ELR (cell line): ENCODE data around the gene COQ9.
"Not testable (repeated sequence)": the region's sequence is repeated elsewhere in the genome, so short reads cannot be mapped to it uniquely, and the experiment has no call there.

Experiments used
- DNase-seq: peaks from one replicate; pipeline ENCODE4 v3.0.0-alpha.2; 2015; ENCODE audit warnings: low read depth

Gene COQ9

DNA sequence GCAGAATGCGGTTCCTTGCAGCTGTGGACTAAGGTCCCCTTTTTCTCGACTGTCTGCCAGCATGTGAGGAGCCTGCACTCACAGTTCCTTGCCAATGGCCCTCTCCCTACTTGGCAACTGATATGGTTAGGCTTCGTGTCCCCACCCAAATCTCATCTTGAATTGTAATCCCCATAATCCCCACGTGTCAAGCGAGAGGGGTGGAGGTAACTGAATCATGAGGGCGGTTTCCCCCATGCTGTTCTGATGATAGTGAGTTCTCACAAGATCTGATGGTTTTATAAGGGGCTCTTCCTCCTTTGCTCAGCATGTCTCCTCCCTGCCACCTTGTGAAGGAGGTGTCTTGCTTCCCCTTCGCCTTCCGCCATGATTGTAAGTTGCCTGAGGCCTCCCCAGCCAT, 20.0 kb upstream of the COQ9 start:
- DNase-seq: no peak

DNA sequence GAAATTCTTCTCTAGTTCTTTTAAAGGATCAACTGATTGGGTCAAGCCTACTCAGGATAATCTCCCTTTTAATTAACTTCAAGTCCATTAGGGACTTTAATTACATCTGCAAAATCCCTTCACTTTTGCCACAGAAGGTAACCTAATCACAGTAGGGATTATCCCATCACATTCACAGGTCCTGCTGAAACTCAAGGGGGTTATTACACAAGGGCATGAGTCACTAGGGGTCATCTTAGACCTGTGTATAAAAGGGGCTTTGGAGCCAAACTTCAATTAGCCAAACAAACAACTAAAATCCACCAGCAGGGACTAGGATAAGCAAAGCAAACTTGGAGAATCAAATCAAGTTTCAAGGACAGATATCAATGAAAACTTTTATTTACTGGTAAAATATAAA, 19.5 kb upstream of the COQ9 start:
- DNase-seq: peak; percentile 20

DNA sequence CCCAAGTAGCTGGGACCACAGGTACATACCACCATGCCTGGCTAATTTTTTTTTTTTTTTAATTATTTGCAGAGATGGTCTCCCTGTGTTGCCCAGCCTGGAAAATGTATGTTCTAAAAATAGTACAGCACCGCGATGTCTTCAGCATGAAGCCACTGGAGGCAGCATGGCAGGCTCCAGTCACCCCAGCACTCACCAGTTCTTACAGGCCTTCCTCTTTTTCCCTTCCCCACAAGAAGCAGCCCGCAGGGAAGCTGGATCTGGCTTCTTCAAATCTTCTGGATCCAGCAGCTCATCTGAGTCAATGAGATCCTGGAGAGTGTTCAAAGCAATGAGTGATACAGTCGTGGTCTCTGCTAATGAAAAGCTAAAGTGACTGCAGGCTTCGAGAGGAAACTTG, 16.3 kb upstream of the COQ9 start:
- DNase-seq: no peak

DNA sequence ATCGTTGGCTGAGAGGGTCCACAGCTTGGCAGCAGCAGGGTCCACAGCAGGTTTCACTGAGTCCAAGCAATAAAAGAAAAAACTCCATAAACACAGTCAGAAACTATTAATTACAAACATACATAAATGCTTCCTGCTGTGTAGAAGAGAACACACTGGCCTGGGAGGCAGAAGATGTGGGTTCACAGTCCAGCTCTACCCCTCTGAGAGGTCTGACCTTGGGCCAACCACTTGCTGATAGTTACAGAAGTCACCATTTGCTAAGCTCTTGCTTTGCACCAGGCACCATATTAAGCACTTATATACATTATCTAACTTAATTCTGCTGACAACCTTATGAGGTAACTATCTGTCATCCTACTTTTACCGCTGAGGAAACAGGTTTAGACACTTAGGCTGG, 14.8 kb upstream of the COQ9 start:
- no peak for DNase-seq

DNA sequence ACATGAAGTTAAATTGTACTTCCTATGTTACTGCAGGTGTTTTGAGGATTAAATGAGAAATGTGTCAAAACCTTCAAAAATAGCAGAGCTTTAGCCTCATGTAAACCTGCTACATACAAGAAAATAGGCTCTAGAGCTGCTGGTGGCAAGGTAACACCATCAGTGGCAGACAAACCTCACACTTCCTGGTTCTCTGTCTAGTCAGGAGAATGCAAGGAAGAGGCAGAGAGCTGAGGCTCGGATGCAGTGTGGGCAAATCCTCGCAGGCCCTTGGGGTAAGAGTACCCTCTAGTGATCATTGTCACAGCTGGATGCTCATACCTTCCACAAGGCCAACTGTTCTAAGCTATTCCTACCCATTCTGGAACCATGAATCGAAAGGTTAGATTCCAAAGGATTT, 14.3 kb upstream of the COQ9 start:
- no peak for DNase-seq

DNA sequence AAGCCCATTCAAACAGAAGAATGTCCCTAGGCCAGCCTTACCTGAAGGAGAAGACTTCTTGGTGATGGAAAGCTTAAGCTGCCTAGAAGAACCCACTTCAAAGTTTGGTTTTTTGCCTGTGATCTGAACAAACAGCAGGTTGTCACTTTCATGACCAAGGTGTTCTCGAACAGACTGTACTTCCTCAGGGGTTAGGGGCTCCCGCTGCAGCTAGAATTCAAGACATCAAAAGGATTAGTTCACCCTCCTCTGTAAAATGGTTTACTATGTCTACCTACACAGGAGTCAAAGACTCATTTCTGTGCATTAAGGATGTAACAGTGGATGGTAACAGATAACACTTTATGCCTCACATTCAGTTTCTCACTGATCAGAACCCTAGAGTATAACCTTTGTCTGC, 13.3 kb upstream of the COQ9 start:
- DNase-seq: no peak

DNA sequence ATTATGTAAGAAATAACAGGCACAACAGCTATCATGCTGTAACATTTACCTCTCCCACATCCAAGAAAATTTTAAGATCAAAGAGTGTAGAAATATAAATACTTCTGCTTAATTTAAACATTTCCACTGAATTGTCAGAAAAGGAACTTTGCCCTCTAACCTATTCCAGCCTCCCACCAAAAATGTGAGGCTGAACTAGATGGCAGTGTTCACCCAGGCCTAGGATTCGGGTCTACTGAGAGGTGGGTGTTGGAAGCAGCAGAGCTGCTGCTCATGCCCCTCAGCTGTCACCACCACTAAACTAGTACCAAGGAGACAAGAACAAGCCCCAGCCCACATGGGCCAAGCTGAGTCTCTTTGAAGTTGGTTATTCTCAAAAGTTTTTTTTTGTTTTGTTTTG, 11.4 kb upstream of the COQ9 start:
- DNase-seq: no peak

DNA sequence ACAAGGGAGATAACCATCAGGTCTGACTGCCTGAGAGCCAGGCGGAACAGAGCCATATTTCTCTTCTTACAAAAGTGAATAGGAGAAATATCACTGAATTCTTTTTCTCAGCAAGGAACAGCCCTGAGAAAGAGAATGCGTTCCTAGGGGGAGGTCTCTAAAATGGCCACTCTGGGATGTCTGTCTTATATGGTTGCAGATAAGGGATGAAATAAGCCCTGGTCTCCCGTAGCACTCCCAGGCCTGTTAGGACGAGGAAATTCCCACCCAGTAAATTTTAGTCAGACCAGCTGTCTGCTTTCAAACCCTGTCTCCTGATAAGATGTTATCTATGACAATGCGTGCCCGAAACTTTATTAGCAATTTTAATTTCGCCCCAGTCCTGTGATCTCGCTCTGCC, 7.3 kb upstream of the COQ9 start:
- DNase-seq: not testable (repeated sequence)

DNA sequence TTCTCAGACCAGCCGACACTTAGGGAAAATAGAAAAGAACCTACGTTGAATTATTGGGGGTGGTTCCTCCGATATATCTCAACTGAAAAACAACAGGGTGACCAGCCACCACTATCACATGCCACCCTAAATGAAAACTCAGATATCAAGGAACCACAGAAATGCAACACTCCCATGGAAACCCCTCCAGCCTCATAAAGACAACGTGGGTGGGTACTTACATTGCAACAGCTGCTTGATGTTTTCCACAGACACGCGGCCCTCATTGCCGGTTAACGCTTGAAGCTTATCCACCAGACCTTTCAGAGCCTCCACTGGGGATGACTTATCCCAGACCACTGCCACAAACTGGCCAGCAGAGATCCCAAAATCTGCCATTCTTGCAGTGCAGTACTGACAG, 6.7 kb upstream of the COQ9 start:
- not testable (repeated sequence) for DNase-seq

DNA sequence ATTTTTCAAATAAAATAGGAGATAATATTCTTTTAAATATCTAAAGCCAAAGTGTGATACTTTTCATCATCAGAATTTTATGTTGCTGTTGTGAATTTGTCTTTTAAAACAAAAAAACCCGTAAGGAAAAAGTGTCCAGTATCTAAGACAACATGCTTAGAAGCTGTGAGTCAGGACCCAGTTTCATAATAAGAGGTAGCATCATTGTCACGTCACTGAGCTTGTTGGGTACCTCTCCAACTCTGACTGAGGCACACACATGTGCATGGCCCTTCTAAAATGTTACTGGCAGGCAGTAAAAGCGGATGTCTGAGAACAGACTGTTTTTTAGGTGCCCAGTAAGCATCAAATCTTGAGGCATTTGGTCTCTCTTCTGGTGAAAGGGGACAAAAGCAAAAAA, 2.6 kb upstream of the COQ9 start:
- peak; percentile 43 for DNase-seq

DNA sequence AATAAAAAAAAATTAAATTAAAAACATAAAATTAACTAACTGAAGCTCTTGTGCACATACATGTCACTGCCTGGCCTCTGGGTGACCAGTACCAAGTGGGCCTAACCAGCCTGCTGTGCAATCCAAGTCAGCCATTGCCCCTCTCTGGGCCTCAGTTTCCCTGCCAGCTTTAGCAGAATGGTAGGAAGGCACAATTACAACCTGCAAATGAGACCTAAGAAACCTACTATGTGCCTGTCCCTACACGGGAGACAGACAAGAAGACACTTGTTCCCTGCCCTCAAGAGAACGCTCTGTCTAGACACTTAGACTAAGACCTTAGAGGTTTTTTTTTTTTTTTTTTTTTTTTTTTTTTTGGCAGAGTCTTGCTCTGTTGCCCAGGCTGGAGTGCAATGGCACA, 1.8 kb upstream of the COQ9 start:
- no peak for DNase-seq

DNA sequence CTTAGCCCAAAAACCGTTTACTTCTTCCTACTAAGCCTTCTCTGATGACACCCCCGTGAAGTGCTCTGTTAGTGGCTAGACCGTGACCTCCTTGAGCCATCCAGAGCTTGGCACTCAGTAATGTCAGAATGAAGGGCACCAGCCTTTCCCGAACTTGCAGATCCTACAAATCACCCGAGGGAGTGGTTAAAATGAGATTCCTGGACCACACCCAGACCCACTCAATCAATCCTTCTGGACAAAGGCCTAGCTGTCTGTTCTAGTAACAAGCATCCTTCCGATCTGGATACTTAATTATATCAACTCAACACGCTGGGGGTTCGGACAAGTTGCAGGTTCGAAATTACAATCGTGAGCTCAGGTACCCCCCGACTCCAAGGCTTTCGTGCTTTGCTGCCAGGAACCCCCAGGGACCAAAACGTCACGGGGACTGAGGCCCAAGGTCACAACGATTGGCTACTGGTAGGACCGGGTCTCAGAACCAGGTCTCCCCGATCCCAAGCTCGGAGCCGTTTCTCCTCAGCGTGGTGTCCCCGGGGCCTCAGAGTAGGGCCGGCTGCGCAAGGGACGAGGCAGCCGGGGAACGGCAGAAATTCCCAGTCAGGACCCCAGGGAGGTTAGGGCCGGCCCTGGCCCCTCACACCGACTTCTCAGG, 621 bp upstream of the COQ9 start:
- peak; percentile 57 for DNase-seq

DNA sequence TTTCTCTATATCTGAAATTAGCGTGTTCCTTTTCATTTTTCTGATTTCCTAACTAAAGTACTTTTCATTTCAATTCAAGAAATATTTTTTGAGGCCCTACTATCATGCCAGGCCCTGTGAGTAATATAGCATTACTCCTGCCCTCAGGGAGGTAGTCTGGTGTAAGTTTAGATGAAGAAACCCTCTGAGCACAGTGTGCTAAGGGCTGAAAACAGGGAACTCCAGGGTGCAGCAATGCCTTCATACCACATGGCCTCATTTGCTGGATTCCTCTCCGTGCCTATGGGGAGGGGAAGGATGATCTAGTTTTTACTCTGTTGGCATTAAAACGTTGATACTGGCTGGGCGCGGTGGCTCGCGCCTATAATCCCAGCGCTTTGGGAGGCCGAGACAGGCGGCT, 4.7 kb downstream of the COQ9 start:
- DNase-seq: no peak

DNA sequence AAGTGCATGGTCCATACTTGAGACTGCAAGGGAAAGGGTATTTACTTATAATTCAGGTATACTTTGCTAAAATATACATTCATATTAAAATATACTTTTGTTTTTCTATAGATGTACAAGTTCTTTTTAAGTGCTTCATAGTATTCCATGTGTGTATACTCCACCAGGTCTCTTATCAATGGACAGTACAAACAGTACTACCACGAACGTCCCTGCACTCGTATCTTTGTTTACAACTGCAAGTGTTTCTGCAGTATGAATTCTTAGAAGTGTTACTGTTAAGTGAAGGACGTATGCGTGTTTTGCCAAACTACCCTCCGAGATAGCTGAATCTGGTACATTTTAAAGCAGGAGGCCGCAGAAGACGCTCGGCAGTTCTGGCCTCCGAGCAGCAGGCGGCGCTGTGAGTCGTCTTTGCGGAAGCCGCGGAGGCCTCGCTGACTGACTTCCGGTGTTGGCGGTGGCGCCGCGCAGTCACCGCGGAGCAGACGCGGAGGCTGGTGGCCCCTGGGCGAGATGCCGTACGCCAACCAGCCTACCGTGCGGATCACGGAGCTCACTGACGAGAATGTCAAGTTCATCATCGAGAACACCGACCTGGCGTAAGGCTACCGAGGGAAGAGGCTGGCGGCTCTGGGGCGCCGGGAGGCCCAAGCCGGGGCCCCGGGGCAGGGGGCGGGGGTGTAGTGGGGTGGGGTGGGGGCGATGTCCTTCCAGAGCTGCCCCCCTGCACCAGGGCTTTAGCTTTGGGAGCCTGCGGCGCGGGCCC, 15.1 kb downstream of the COQ9 start, which contains the start of gene POLR2C:
Gene POLR2C, plus strand, starts transcription at position 471 of the 769 bp plus-strand sequence. Its CDS starts 46 bp downstream, at position 517.
- peak; percentile 88 for DNase-seq

DNA sequence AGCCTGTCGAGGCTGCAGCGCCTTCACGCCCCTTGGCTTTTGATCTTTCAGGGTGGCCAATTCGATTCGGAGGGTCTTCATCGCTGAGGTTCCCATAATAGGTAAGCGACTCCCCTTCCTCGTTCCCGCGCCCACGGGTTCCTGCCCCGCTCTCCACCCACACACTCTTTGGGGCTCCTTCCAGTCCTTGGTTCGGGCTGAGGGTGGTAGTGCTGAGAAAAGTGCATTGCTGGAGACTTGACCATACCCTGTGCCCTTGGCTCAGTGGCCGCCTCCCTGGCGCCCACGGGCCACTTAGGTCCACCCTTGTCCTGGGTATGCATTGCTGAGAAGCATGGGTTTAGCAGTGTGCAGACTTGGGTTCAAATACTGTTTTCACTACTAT, 15.7 kb downstream of the COQ9 start:
- peak; percentile 37 for DNase-seq

DNA sequence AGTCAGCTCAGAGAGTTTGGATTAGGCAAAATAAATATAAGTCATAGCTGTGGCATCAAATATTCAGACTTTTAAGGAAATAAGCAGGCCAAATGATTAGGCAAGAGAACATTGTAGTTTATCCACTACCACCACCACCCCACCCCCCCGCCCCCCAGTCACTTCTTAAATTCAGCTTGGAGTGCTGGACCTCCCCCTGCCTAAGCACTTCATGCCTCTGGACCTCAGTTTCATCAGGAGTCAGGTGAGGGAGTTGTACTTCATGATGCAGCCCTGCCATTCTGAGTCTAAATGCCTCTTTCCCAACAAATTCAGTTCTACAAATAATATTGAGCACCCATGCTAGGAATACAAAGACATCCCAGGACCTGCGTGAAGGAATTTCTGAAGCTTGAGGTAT, 17.2 kb downstream of the COQ9 start:
- DNase-seq: no peak

DNA sequence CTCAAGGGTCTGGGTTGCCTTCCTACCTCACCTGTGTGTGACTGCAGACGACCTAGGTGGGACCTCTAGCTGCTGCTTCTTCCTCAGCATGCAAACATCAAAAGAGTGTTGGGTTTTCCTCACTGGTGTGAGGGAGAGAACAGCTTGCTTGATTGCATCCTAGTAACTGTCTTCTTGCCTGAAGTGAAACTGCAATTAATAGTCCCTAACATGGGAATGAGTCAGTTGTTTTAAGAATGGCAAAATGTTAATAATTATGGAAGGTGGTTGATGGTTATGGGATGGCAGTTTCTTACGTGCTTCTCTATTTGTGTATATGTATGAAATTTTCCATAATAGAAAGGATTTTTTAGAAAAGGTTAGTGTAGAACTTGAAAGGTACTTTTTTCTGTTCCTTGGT, 21.1 kb downstream of the COQ9 start:
- no peak for DNase-seq

DNA sequence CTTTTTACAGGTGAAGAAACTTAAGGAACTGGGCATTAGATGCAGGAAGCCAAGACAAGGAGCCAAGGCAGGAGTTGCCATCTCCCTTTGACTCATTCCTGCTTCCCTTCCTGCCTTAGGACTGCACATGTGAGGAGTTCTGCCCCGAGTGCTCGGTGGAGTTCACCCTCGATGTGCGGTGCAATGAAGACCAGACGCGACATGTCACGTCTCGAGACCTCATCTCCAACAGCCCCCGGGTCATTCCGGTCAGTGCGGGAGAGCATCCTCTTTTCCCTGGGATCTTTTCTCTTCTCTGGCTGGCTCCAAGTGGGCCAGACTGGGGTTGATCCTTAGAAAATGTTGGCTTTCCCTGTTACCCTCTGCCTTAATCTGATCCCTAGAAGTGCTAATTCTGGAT, 21.8 kb downstream of the COQ9 start:
- DNase-seq: no peak

DNA sequence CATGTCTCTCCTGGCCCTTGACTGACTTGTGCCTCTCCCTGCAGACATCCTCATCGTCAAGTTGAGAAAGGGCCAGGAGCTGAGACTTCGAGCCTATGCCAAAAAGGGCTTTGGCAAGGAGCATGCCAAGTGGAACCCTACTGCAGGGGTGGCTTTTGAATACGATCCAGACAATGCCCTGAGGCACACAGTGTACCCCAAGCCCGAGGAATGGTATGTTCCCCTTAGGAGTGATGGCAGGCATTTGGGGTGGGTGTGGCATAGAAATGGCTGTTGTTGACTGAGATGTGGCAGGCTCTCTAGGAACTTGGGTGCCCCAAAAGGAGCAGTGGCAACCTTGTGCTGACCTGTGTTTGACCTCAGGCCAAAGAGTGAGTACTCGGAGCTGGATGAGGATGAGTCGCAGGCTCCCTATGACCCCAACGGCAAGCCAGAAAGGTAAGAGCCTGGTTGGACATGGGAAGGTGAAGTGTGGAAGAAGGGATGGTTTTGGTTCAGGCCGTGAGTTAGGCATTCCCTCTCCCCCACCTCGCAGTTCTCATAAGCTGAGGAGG, 22.7 kb downstream of the COQ9 start:
- DNase-seq: no peak

DNA sequence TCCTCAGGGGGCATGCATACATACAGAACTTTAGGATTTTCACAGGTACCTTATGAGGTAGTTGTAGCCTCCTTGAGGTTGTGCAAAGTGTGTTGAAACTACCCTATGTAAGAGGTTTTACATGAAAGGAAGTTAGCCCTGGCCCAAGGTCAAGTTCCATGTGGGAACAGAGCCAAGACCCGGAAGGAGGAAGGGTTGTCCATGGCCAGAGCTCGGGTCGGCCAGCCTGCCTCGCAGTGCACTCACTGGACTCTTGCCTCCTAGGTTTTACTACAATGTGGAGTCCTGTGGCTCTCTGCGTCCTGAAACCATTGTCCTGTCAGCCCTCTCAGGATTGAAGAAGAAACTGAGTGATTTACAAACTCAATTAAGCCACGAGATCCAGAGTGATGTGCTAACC, 23.4 kb downstream of the COQ9 start:
- no peak for DNase-seq

DNA sequence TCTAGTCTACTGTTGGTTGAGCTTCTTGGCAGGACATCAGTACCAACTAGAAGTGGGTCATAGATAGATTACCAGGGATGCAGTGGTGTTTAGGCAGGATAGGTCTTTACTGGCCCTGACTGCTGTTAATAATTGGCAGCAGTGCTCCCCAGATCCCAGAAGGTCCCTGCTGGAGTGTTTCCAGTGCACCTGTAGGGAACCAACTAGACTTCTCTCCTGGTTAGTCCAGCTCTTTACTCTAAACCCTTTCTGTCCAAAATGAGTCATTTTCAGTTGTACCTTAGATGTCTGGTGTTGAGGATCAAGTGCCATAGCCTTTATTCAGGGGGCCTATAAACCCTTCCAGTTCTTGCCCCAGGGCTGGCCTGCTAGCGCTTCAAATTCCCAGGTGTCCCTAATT, 23.9 kb downstream of the COQ9 start:
- DNase-seq: no peak

DNA sequence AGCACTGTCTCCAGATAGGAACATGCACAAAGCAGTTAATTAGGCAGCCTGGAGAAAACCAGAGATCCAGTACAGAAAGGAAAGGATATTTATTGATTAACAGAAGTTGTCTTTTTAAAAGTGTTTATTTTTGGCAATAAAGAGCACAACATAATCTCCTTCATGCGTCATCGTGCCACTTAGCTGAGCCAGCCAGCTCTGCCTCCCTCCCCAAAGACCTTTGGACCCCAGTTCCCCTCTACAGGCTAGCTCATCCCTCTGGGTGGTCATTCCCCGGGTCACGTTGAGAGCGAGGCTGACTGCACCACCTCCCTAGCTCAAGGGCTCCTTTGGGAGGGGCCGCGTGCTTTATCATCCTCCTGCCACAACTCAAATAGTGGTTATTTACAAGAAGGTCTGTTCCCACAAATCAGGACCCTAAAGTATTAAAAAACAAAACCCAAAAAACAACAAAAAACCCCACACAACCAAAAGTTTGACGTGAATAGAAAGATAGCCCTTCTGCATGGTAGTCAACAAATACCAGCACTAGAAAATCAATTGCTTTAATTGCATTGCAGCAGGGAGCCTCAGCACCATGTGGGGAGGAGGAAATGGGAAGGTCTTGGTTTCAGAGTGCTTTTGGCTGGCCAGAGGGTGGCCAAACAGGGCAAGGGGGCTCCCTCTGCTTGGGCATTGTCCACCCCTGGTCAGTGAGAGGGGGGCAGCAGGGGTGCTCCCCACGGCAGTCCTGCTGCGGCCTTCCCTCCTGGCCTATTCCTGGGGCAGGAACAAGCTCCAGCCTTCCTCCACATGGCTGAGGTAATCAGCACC, 24.8 kb downstream of the COQ9 start:
- no peak for DNase-seq

DNA sequence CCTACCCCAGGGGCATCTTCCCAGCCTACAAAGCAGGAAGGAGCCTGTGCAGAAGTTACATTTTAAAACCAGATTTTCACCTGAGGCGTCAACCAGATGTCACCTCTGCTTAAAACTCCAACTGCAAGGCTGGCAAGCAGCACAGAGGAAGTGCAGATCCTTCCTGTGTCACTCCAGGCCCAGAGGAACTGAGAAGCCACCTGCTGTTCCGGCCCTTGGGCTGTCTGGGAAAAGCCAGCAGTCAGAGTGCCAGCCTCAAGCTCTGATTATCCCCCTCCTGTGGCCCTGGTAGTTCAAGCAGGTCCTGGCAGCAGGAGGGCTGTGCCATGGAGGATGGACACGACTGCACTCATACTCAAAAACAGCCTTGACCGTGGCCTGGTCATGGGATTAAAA, 25.4 kb downstream of the COQ9 start:
- DNase-seq: no peak
